ENCODE results near the gene TMEM147. TPM values are rescaled to one million over a fixed set of nuclear protein-coding genes. Genes with fewer than 3 reads are reported as not detected.

Gene TMEM147
- polyA plus RNA-seq, 2 of the 4 experiments (the other 2 are of a cell fraction), result 282 to 335 TPM

DNA sequence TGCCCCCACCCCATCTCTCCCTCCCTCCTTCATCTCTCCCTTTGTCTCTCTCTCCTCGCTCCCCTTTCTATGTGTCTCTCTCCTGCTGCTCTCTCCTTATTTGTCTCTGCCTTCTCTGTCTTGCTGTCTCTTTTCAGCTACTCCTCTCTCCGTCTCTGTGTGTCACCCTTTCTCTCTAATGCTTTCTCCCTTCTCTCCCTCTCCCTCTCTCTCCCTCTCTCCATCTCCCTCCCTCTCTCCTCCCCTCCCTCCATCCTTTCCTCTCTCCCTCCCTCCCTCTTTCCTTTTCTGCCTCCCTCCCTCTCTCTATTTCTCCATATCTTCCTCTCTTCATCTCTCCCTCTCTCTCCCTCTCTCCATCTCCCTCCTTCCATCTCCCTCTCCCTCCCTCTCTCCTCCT is 17.4 kb downstream of the TMEM147 start:
- ChIA-PET CTCF (interaction anchor here (0.7 to 5.4 kb wide), 11 partner anchors 11 to 341 kb away, joined by 3 to 37 read pairs (median 4); no protein-coding TSS in a partner anchor), POLR2A (interaction anchor here (0.7 kb wide), 1 partner anchor 50 kb away, joined by 3 read pairs; the partner anchor contains the start of gene HAUS5)
- H3K4me2 ChIP-seq, result no peak overlapping the region
- TF ChIP-seq, protein P1, sequence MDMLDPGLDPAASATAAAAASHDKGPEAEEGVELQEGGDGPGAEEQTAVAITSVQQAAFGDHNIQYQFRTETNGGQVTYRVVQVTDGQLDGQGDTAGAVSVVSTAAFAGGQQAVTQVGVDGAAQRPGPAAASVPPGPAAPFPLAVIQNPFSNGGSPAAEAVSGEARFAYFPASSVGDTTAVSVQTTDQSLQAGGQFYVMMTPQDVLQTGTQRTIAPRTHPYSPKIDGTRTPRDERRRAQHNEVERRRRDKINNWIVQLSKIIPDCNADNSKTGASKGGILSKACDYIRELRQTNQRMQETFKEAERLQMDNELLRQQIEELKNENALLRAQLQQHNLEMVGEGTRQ (IDR thresholded peaks at IDR 0.05), result no peak
- TF ChIP-seq, protein P2, sequence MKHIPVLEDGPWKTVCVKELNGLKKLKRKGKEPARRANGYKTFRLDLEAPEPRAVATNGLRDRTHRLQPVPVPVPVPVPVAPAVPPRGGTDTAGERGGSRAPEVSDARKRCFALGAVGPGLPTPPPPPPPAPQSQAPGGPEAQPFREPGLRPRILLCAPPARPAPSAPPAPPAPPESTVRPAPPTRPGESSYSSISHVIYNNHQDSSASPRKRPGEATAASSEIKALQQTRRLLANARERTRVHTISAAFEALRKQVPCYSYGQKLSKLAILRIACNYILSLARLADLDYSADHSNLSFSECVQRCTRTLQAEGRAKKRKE (CRISPR knock-in tag; IDR thresholded peaks at IDR 0.05; ENCODE audit: low read depth), result no peak
- TF ChIP-seq TP53 (CRISPR knock-in tag; IDR thresholded peaks at IDR 0.05) (no peak), HOXB5 (CRISPR knock-in tag; IDR thresholded peaks at IDR 0.05) (no peak)
- no peaks in the 10 kb centered on the region for H3K9me3 ChIP-seq
- 31% methylated on average over 2 of the region's 2 CpGs for WGBS (ENCODE audit: missing lambda C conversion rate)
- no peak for DNase-seq (ENCODE audit: low read depth in 1 of 2, low spot score in 1 of 2)
- ATAC-seq, result 0 out of 6 replicates have a peak, but pooled peaks of 1 of the 2 experiments have one; percentile 6
- FAIRE-seq, result no peak
- H3K4me3 ChIP-seq, result no peak overlapping the region
- 0 out of 3 replicates have a peak, but pooled peaks cover 6% of the 10 kb centered on the region for H3K4me1 ChIP-seq
- H3K27ac ChIP-seq, result no peak overlapping the region

DNA sequence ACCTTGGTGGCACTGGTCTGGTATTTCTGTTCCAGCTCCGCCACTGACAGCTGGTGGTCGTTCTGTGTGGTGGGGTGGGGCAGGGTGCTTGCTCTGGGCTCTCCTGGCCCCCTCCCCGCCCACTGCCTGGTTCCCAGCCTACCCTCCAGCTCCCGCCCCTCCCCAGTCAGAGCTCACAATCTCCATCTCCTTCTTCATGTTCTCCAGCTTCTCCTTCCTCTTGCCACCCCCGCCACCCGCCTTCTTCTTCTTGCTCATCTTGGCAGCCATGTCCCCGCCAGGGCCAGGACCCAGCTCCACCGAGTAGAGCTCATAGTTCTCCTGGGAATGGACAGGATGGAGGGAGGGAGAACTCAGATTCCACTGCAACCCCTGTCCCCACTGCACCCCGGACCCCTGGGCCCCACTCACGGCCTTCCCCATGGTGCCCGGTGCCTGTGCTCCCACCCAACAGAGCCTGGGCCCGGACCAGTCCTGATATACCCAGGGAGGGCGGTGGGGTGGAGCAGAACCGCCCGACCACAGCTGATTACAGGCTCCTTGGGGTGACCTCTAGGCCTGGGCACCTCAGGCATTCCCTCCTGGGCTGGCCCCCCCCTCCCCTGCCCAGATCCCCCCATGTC is 17.9 kb downstream of the TMEM147 start, which contains the start of gene ATP4A:
Gene ATP4A (minus strand): TSS at position 452 of the 623 bp plus-strand sequence. CDS start 29 bp downstream, at position 423.
- ChIA-PET CTCF (interaction anchor here (1.1 to 5.4 kb wide), 12 partner anchors 8 to 341 kb away, joined by 3 to 37 read pairs (median 4); no protein-coding TSS in a partner anchor), POLR2A (interaction anchor here (0.7 kb wide), 1 partner anchor 49 kb away, joined by 3 read pairs; the partner anchor contains the start of gene HAUS5)
- Histone ChIP-seq H3K4me3 (no peak within 1 kb of the TSS), H3K27ac (no peak within 1 kb of the TSS), H3K4me1 (0 out of 3 replicates have a peak, but pooled peaks cover 3% of the 10 kb centered on the region), H3K4me2 (no peak within 1 kb of the TSS), H3K9me3 (no peaks in the 10 kb centered on the region)
- WGBS (ENCODE audit: missing lambda C conversion rate), result 40% methylated on average over 12 of the region's 15 CpGs
- DNase-seq (ENCODE audit: low read depth in 1 of 2, low spot score in 1 of 2), result no peak
- no peak for TF ChIP-seq KDM1A (IDR thresholded peaks at IDR 0.05; ENCODE audit: low read depth)
- no peak for TF ChIP-seq ZFP36 (IDR thresholded peaks at IDR 0.05; ENCODE audit: borderline replicate concordance, partially characterized antibody)
- TF ChIP-seq PHF8 (IDR thresholded peaks at IDR 0.05; ENCODE audit: borderline replicate concordance, low read depth), result no peak
- TF ChIP-seq EP300 (IDR thresholded peaks at IDR 0.05), result no peak
- TF ChIP-seq ESRRA (IDR thresholded peaks at IDR 0.05; ENCODE audit: borderline replicate concordance, low read length), result no peak
- TF ChIP-seq, protein P3, sequence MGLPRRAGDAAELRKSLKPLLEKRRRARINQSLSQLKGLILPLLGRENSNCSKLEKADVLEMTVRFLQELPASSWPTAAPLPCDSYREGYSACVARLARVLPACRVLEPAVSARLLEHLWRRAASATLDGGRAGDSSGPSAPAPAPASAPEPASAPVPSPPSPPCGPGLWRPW (IDR thresholded peaks at IDR 0.05), result no peak
- no peak for TF ChIP-seq ZSCAN20 (CRISPR knock-in tag; IDR thresholded peaks at IDR 0.05)
- TF ChIP-seq, protein P4, sequence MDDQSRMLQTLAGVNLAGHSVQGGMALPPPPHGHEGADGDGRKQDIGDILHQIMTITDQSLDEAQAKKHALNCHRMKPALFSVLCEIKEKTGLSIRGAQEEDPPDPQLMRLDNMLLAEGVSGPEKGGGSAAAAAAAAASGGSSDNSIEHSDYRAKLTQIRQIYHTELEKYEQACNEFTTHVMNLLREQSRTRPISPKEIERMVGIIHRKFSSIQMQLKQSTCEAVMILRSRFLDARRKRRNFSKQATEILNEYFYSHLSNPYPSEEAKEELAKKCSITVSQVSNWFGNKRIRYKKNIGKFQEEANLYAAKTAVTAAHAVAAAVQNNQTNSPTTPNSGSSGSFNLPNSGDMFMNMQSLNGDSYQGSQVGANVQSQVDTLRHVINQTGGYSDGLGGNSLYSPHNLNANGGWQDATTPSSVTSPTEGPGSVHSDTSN (IDR thresholded peaks at IDR 0.05), result no peak
- TF ChIP-seq TFCP2L1 (CRISPR knock-in tag; IDR thresholded peaks at IDR 0.05), result no peak
- ATAC-seq, result peak in 1 of 2 experiments; percentile 6; a peak in 1 of 6 replicates
- FAIRE-seq, result no peak

DNA sequence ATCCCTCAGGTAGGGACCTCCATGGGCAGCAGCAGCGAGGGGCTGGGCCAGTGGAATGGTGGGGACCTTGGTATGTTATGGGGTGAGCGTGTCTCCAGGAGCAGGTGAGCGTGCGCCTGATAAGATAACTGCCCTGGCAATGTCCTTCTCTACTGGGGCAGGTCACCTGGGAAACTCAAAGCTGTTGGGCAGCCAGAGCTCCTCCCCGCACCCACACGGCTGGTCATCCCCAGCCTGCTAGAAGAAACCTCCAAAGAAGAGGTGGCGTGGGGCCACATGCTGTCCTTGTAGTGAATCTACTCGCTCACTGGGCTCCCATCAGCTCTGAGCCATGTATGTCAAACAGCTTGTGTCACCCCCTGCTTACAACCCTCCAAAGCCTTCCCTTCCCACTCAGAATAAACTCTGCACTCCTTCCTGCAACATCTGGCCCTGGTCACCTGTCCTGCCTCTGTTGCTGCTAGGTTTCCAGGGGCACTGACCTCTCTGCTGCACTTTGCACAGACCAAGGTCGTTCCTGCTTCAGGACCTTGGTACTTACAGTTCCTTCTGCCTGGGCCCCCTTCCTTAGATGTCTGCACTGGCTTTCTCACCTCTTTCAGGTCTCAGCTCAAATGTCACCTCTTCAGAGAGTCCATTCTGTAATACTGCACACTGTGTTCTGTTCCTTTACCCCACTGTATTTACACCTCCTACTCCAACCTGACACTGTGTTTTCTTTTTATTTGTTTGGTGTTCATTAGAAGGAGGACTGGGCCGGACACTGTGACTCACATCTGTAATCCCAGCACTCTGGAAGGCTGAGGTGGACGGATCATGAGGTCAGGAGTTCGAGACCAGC is 19.8 kb downstream of the TMEM147 start:
- 43% methylated on average over 12 of the region's 12 CpGs for WGBS (ENCODE audit: missing lambda C conversion rate)
- TF ChIP-seq ZNF302 (CRISPR knock-in tag; IDR thresholded peaks at IDR 0.05) (no peak), SMC3 (IDR thresholded peaks at IDR 0.05) (no peak), RAD21 (conservative IDR thresholded peaks at IDR 0.05 in 1 of 2, IDR thresholded peaks at IDR 0.05 in 1 of 2) (no peak), FOSB (CRISPR knock-in tag; IDR thresholded peaks at IDR 0.05) (no peak), RNF2 (IDR thresholded peaks at IDR 0.05; ENCODE audit: borderline replicate concordance, low read depth) (no peak), FOSL2 (IDR thresholded peaks at IDR 0.05) (no peak), FOSL2 (CRISPR knock-in tag; IDR thresholded peaks at IDR 0.05) (no peak), POLR2A (IDR thresholded peaks at IDR 0.05; ENCODE audit: low read length) (no peak), POLR2AphosphoS2 (conservative IDR thresholded peaks at IDR 0.05; ENCODE audit: low read length) (no peak), HOXB13 (CRISPR knock-in tag; IDR thresholded peaks at IDR 0.05; ENCODE audit: low read depth) (no peak), FOXS1 (CRISPR knock-in tag; IDR thresholded peaks at IDR 0.05) (no peak), JUNB (IDR thresholded peaks at IDR 0.05) (no peak), MYC (IDR thresholded peaks at IDR 0.05; ENCODE audit: borderline replicate concordance, low read length) (no peak)
- TF ChIP-seq, protein P4 (IDR thresholded peaks at IDR 0.05), result no peak
- TF ChIP-seq, protein P2 (CRISPR knock-in tag; IDR thresholded peaks at IDR 0.05; ENCODE audit: low read depth), result no peak
- Histone ChIP-seq H3K4me3 (no peak overlapping the region), H3K4me2 (no peak overlapping the region), H3K9me3 (no peaks in the 10 kb centered on the region), H3K4me1 (no peaks in the 10 kb centered on the region), H3K27ac (no peak overlapping the region)
- POLR2A ChIA-PET, result no interaction called here
- FAIRE-seq (peak; percentile 67), ATAC-seq (peak; percentile 2 to 7; a peak in 3 of 6 replicates), DNase-seq (ENCODE audit: low read depth in 1 of 2, low spot score in 1 of 2) (peak in 1 of 2 experiments; percentile 13)
- CTCF ChIA-PET, result interaction anchor here (0.6 to 5.4 kb wide), 9 partner anchors 8 to 130 kb away, joined by 3 to 37 read pairs (median 3); no protein-coding TSS in a partner anchor
